Transverse colon (tissue), 4 donors: ENCODE measurements around the gene CPA5. TPM values are rescaled to one million over a fixed set of nuclear protein-coding genes. Genes with fewer than 3 reads are reported as not detected.
A peak's percentile ranks its signal among the peaks of the same experiment; 100 is the strongest.

ENCODE experiments used
- DNase-seq: peaks from one replicate; pipeline ENCODE4 v3.0.0-alpha.2; 2019
- H3K27ac ChIP-seq, 4 donors: fragments of 200-600 bp; sonication (generic); 2 replicates each; pipeline ENCODE4 v1.5.1; 2016 to 2018; ENCODE audit warnings: inconsistent platforms in 4 of 4
- H3K27me3 ChIP-seq: fragments of 200-600 bp; sonication (generic); 2 replicates; pipeline ENCODE4 v1.5.1; 2017; ENCODE audit warnings: inconsistent platforms
- H3K36me3 ChIP-seq, 4 donors: fragments of 200-600 bp; sonication (generic); 2 replicates each; pipeline ENCODE4 v1.5.1; 2017 to 2019; ENCODE audit warnings: inconsistent platforms in 4 of 4
- H3K4me1 ChIP-seq, 4 donors: fragments of 200-600 bp; sonication (generic); 2 replicates each; pipeline ENCODE4 v1.5.1; 2017 to 2020; ENCODE audit warnings: inconsistent platforms in 4 of 4
- H3K4me3 ChIP-seq, 4 donors: fragments of 200-600 bp; sonication (generic); 1 replicate in 1 of 4; 2 replicates in 3 of 4; pipeline versions ENCODE4 v1.5.1 to v1.6.1; 2017 to 2019; ENCODE audit warnings: inconsistent platforms in 4 of 4
- H3K9me3 ChIP-seq, 2 donors: fragments of 200-600 bp; sonication (generic); 2 replicates each; pipeline ENCODE4 v1.5.1; 2017 to 2019; ENCODE audit warnings: inconsistent platforms in 2 of 2
- EP300 ChIP-seq: sonication (generic); formaldehyde crosslinking; IDR thresholded peaks from one replicate; pipeline ENCODE4 v1.6.1; 2017; ENCODE audit warnings: antibody characterized with exemption, low read depth
- POLR2A ChIP-seq: fragments of 450-650 bp; IDR thresholded peaks from one replicate; pipeline ENCODE4 v1.6.1; 2016; ENCODE audit warnings: antibody characterized with exemption, mild to moderate bottlenecking, moderate library complexity
- POLR2AphosphoS5 ChIP-seq, 3 donors: sonication (generic); formaldehyde crosslinking; IDR thresholded peaks; one replicate each; pipeline ENCODE4 v1.6.1; 2016; ENCODE audit warnings: antibody characterized with exemption in 3 of 3
- WGBS, 2 donors: methylation state at CpG; one replicate each; pipeline ENCODE4 v1.1.5; 2018; ENCODE audit warnings: low coverage in 1 of 2; 5-methylcytosine and 5-hydroxymethylcytosine counted together
- in situ Hi-C, 4 donors: fragments of 200-750 bp; cut with MboI; loops; one replicate each; pipeline versions ENCODE4 v1.15.0 to v1.15.1; 2017; ENCODE audit warnings: low sequenced_read_pairs in 3 of 4, low pct_ligation_motif_present in 1 of 4, low pct_unique_long_range_greater_than_20kb in 1 of 4
- intact Hi-C: fragments of 100-400 bp; cut with DNase I; formaldehyde crosslinking; loops from one replicate; pipeline ENCODE4 v1.15.1; 2023; ENCODE audit warnings: low total_unique reads
- total RNA-seq, 4 donors: library from RNA; depleted of rRNA; stranded (reverse); fragments of >200 nt; gene quantifications; one replicate each; pipeline ENCODE4 v1.1.0, GENCODE V29; 2016
- TF ChIP-seq, protein P1 (sequence below), 5 experiments: fragments of 200-600 bp in 3 of 5; fragments of 450-650 bp in 2 of 5; sonication (generic) in 3 of 5; IDR thresholded peaks; 1 replicate in 2 of 5; 2 replicates in 3 of 5; pipeline ENCODE4 v1.5.1; 2016 to 2017; ENCODE audit warnings: antibody characterized with exemption in 5 of 5, inconsistent platforms in 3 of 5, mild to moderate bottlenecking in 2 of 5, moderate library complexity in 1 of 5

Gene CPA5
- total RNA-seq, 4 donors from 2014 or later: not detected

GRCh38 chr7:130365088-130365487 is 20.5 kb downstream of the CPA5 start:
- Histone ChIP-seq H3K9me3 (no peaks in the 10 kb centered on the region), H3K4me1 (peaks cover 0 to 16% (median 6%) of the 10 kb centered on the region in 4 donors), H3K36me3 (no peaks in the 10 kb centered on the region), H3K27ac (peak overlapping the region in 2 of 4 donors; percentile 12 to 14), H3K4me3 (no peak overlapping the region), H3K27me3 (no peaks in the 10 kb centered on the region)
- 82 to 100% methylated on average over 1 to 2 of the region's 2 CpGs for WGBS, 2 donors
- DNase-seq: no peak
- intact Hi-C loops: no loop called here
- in situ Hi-C loops: no loop called here
- TF ChIP-seq EP300 (no peak), POLR2A (no peak), POLR2AphosphoS5 (IDR thresholded peaks at IDR 0.05) (no peak)
- TF ChIP-seq, protein P1, sequence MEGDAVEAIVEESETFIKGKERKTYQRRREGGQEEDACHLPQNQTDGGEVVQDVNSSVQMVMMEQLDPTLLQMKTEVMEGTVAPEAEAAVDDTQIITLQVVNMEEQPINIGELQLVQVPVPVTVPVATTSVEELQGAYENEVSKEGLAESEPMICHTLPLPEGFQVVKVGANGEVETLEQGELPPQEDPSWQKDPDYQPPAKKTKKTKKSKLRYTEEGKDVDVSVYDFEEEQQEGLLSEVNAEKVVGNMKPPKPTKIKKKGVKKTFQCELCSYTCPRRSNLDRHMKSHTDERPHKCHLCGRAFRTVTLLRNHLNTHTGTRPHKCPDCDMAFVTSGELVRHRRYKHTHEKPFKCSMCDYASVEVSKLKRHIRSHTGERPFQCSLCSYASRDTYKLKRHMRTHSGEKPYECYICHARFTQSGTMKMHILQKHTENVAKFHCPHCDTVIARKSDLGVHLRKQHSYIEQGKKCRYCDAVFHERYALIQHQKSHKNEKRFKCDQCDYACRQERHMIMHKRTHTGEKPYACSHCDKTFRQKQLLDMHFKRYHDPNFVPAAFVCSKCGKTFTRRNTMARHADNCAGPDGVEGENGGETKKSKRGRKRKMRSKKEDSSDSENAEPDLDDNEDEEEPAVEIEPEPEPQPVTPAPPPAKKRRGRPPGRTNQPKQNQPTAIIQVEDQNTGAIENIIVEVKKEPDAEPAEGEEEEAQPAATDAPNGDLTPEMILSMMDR (IDR thresholded peaks at IDR 0.05): no peak

GRCh38 chr7:130365511-130366441 is 21.2 kb downstream of the CPA5 start:
- Histone ChIP-seq H3K27ac (peak overlapping the region in 3 of 4 donors; percentile 6 to 18 (median 14)), H3K9me3 (no peaks in the 10 kb centered on the region), H3K4me1 (peaks cover 0 to 18% (median 6%) of the 10 kb centered on the region in 4 donors), H3K36me3 (no peaks in the 10 kb centered on the region), H3K27me3 (no peaks in the 10 kb centered on the region), H3K4me3 (no peak overlapping the region)
- in situ Hi-C loops: no loop called here
- DNase-seq: peak; percentile 26
- 46 to 61% methylated on average over 2 to 15 of the region's 15 CpGs for WGBS, 2 donors
- TF ChIP-seq, protein P1 (IDR thresholded peaks at IDR 0.05): no peak
- TF ChIP-seq EP300 (no peak), POLR2A (no peak), POLR2AphosphoS5 (IDR thresholded peaks at IDR 0.05) (no peak)
- intact Hi-C loops: no loop called here

DNA sequence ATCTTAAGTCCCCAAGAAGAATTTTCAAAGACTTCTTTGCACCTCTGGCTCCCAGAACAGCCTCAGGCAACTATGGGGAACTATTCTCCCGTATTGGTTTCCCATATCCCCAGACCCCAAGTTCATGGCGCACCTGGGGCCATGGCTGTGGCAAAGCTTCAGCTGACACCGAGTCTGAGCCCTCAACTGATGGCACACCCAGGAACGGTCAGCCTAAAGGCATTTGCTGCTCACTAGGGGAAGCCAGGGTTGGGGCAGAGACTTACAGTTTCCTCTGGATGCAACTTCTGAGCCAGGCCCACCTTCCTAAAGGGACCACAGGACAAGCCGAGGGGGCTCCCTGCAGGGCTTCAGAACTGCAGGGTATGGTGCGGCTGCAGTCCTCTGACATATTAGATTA is 21.9 kb downstream of the CPA5 start:
- no peak for DNase-seq
- peaks cover 0 to 21% (median 6%) of the 10 kb centered on the region in 4 donors for H3K4me1 ChIP-seq
- peak overlapping the region in 3 of 4 donors; percentile 6 to 18 (median 14) for H3K27ac ChIP-seq
- no peak overlapping the region for H3K4me3 ChIP-seq
- intact Hi-C loops (no loop called here), in situ Hi-C loops (no loop called here)
- H3K9me3 ChIP-seq: no peaks in the 10 kb centered on the region
- TF ChIP-seq POLR2A (no peak), EP300 (no peak), POLR2AphosphoS5 (IDR thresholded peaks at IDR 0.05) (no peak)
- no peaks in the 10 kb centered on the region for H3K36me3 ChIP-seq
- 96 to 100% methylated on average over 1 to 6 of the region's 6 CpGs for WGBS, 2 donors
- H3K27me3 ChIP-seq: no peaks in the 10 kb centered on the region

DNA sequence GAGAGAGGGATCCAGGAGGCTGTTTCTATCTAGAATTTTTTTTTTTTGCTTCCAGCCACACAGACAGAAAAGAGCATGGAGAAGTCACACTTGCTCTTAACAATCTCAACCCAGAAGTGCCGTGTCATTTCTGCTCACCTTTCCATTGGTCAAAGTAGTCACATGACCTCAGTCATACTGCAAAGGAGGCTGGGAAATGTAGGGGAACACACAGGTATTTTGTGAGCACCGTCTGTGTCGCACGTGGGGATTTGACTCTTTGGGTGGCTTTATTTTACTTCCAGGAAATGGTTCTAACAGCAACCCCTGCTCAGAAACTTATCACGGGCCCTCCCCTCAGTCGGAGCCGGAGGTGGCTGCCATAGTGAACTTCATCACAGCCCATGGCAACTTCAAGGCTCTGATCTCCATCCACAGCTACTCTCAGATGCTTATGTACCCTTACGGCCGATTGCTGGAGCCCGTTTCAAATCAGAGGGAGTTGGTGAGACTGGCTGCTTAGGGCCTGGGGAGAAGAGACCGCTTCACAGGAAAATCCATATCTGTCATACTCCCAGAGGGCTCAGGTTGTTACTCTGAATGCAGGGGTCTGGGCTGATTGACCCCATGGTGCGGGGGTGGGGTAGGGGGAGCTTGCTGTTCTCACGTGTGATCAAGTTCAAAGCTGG is 22.6 kb downstream of the CPA5 start:
- Histone ChIP-seq H3K4me1 (peaks cover 0 to 23% (median 6%) of the 10 kb centered on the region in 4 donors), H3K4me3 (no peak overlapping the region), H3K36me3 (no peaks in the 10 kb centered on the region), H3K27me3 (no peaks in the 10 kb centered on the region), H3K27ac (no peak overlapping the region), H3K9me3 (no peaks in the 10 kb centered on the region)
- 87 to 88% methylated on average over 6 to 13 of the region's 13 CpGs for WGBS, 2 donors
- no peak for DNase-seq
- in situ Hi-C loops: no loop called here
- TF ChIP-seq, protein P1 (IDR thresholded peaks at IDR 0.05): no peak
- TF ChIP-seq POLR2A: no peak
- no peak for TF ChIP-seq EP300
- TF ChIP-seq POLR2AphosphoS5 (IDR thresholded peaks at IDR 0.05): no peak
- intact Hi-C loops: no loop called here
